ENCODE data around the gene MPP3. TPM values are rescaled to one million over a fixed set of nuclear protein-coding genes. Genes with fewer than 3 reads are reported as not detected.

MPP3 gene
- total and polyA plus RNA-seq, 4 donors, result 9.9 to 38.7 (median 24.6) TPM

GRCh38 chr17:43818966-43819365, 14.0 kb downstream of the MPP3 start:
- Histone ChIP-seq H3K4me1 (ENCODE audit: control insufficient read depth in 5 of 5, insufficient read depth in 5 of 5, low read length in 5 of 5) (peaks cover 0 to 8% (median 0%) of the 10 kb centered on the region in 5 donors), H3K9me3 (ENCODE audit: control insufficient read depth in 4 of 4, insufficient read depth in 3 of 4, low read length in 3 of 4) (no peaks in the 10 kb centered on the region), H3K27ac (ENCODE audit: low read depth in 1 of 2, low read length in 1 of 2) (no peak overlapping the region), H3K4me3 (no peak overlapping the region), H3K9ac (ENCODE audit: insufficient read depth in 1 of 2, low read length in 2 of 2) (no peak overlapping the region), H3K27me3 (ENCODE audit: control insufficient read depth in 3 of 3, insufficient read depth in 3 of 3, low read length in 2 of 3) (no peaks in the 10 kb centered on the region), H3K36me3 (ENCODE audit: control insufficient read depth in 4 of 4, insufficient read depth in 4 of 4, low read length in 4 of 4) (peaks cover 0 to 15% (median 6%) of the 10 kb centered on the region in 4 donors)
- no peak for ATAC-seq (ENCODE audit: insufficient read depth, low FRiP score)
- TF ChIP-seq, protein P1, sequence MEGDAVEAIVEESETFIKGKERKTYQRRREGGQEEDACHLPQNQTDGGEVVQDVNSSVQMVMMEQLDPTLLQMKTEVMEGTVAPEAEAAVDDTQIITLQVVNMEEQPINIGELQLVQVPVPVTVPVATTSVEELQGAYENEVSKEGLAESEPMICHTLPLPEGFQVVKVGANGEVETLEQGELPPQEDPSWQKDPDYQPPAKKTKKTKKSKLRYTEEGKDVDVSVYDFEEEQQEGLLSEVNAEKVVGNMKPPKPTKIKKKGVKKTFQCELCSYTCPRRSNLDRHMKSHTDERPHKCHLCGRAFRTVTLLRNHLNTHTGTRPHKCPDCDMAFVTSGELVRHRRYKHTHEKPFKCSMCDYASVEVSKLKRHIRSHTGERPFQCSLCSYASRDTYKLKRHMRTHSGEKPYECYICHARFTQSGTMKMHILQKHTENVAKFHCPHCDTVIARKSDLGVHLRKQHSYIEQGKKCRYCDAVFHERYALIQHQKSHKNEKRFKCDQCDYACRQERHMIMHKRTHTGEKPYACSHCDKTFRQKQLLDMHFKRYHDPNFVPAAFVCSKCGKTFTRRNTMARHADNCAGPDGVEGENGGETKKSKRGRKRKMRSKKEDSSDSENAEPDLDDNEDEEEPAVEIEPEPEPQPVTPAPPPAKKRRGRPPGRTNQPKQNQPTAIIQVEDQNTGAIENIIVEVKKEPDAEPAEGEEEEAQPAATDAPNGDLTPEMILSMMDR (IDR thresholded peaks at IDR 0.05; ENCODE audit: control extremely low read depth, extremely low read depth), result no peak
- no peak for DNase-seq
- 96% methylated on average over 5 of the region's 5 CpGs for WGBS, 2 donors

DNA sequence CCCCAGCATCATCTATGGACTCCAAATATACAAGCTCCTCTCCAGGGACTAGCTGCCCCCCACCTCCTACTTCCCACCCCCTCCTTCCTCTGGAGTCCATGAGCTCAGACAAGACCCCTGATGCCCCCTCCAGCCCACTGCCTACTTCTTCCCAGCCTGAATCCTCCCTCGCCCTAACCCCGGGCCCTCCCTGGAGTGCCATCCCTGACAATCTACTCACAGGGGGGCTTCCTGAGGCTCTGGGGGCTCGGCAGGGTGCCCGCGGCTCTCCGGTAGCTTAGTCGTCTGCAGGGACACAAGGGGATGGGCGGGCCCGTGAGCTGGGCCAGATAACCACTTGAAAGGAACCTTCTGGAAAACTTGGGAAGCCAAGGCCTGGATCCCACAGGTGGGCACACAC, 15.1 kb downstream of the MPP3 start:
- peaks cover 5 to 22% (median 16%) of the 10 kb centered on the region in 4 donors for H3K36me3 ChIP-seq (ENCODE audit: control insufficient read depth in 4 of 4, insufficient read depth in 4 of 4, low read length in 4 of 4)
- WGBS, 2 donors, result 95 to 99% methylated on average over 9 of the region's 9 CpGs
- TF ChIP-seq, protein P1 (IDR thresholded peaks at IDR 0.05; ENCODE audit: control extremely low read depth, extremely low read depth), result no peak
- H3K4me3 ChIP-seq, result no peak overlapping the region
- H3K9me3 ChIP-seq (ENCODE audit: control insufficient read depth in 4 of 4, insufficient read depth in 3 of 4, low read length in 3 of 4), result no peaks in the 10 kb centered on the region
- peaks cover 0 to 7% (median 0%) of the 10 kb centered on the region in 5 donors for H3K4me1 ChIP-seq (ENCODE audit: control insufficient read depth in 5 of 5, insufficient read depth in 5 of 5, low read length in 5 of 5)
- H3K27ac ChIP-seq (ENCODE audit: low read depth in 1 of 2, low read length in 1 of 2), result no peak overlapping the region
- DNase-seq (no peak), ATAC-seq (ENCODE audit: insufficient read depth, low FRiP score) (no peak)
- H3K27me3 ChIP-seq (ENCODE audit: control insufficient read depth in 3 of 3, insufficient read depth in 3 of 3, low read length in 2 of 3), result no peaks in the 10 kb centered on the region
- no peak overlapping the region for H3K9ac ChIP-seq (ENCODE audit: insufficient read depth in 1 of 2, low read length in 2 of 2)

- 92 to 94% methylated on average over 24 of the region's 24 CpGs for WGBS, 2 donors
- Histone ChIP-seq H3K27ac (ENCODE audit: low read depth in 1 of 2, low read length in 1 of 2) (no peak overlapping the region), H3K4me1 (ENCODE audit: control insufficient read depth in 5 of 5, insufficient read depth in 5 of 5, low read length in 5 of 5) (peaks cover 0 to 3% (median 0%) of the 10 kb centered on the region in 5 donors), H3K9me3 (ENCODE audit: control insufficient read depth in 4 of 4, insufficient read depth in 3 of 4, low read length in 3 of 4) (no peaks in the 10 kb centered on the region), H3K36me3 (ENCODE audit: control insufficient read depth in 4 of 4, insufficient read depth in 4 of 4, low read length in 4 of 4) (peaks cover 5 to 27% (median 18%) of the 10 kb centered on the region in 4 donors), H3K4me3 (no peak overlapping the region), H3K27me3 (ENCODE audit: control insufficient read depth in 3 of 3, insufficient read depth in 3 of 3, low read length in 2 of 3) (no peaks in the 10 kb centered on the region), H3K9ac (ENCODE audit: insufficient read depth in 1 of 2, low read length in 2 of 2) (no peak overlapping the region)
- ATAC-seq (ENCODE audit: insufficient read depth, low FRiP score) (no peak), DNase-seq (no peak)
- TF ChIP-seq, protein P1 (IDR thresholded peaks at IDR 0.05; ENCODE audit: control extremely low read depth, extremely low read depth), result no peak
Observed at GRCh38 chr17:43816336-43817320, 16.3 kb downstream of the MPP3 start.

Measured in lung (tissue), 12 donors.